Nephron progenitor cell (in vitro differentiated cells): ENCODE results near the gene CFAP299.

Experiments used
- DNase-seq: peaks from one replicate; pipeline ENCODE4 v3.0.0; 2021
- H3K27ac Mint-ChIP-seq: 2 replicates; pipeline ENCODE4 v1.8.0; 2021; ENCODE audit warnings: mild to moderate bottlenecking, moderate library complexity, mixed read lengths
- H3K27me3 Mint-ChIP-seq: 2 replicates; pipeline ENCODE4 v1.8.0; 2021; ENCODE audit warnings: mild to moderate bottlenecking, low read depth, mixed read lengths; ENCODE audit not compliant: poor library complexity
- H3K36me3 Mint-ChIP-seq: 2 replicates; pipeline ENCODE4 v1.8.0; 2021; ENCODE audit warnings: low read depth, mixed read lengths
- H3K4me1 Mint-ChIP-seq: 2 replicates; pipeline ENCODE4 v1.8.0; 2021; ENCODE audit warnings: mixed read lengths
- H3K4me3 Mint-ChIP-seq: 2 replicates; pipeline ENCODE4 v1.8.0; 2021; ENCODE audit warnings: mild to moderate bottlenecking, moderate library complexity, mixed read lengths
- H3K9me3 Mint-ChIP-seq: 2 replicates; pipeline ENCODE4 v1.8.0; 2021; ENCODE audit warnings: mild to moderate bottlenecking, moderate library complexity, mixed read lengths
- TF ChIP-seq, protein P1 (sequence below): fragments of 200-600 bp; sonication (generic); IDR thresholded peaks from 2 replicates; pipeline ENCODE4 v1.5.0; 2021; ENCODE audit warnings: antibody characterized with exemption

The CFAP299 gene

DNA sequence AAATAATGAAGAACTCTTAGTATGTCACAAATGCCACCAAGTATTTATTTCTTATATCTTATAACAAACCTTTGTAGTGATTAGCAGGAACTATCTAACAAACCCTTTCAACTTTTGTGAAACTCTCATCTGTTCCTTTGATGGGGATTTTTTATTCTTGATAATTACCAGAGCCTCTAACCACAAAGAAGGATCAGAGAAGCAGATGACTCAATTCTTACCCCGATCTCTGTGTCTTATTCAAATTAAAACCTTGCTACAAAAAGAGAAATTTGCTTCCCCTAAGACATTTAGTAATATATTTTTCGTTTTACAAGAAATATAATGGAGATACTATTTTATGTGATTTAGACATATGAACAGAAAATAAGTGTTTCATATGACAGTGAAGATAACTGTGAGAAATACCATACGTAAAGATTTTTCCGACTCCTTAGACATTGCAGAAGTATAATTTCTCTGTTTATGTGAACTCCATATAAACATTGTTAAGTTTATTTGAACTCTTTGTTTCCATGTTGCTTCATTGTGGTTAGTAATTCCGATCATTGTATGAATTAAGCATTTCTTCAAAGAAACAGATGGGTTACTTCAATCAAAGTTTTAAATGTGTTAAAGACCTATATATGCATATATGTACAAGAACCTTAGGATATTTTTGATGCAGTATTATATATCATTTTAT lies 205.4 kb downstream of the CFAP299 start:
- TF ChIP-seq, protein P1, sequence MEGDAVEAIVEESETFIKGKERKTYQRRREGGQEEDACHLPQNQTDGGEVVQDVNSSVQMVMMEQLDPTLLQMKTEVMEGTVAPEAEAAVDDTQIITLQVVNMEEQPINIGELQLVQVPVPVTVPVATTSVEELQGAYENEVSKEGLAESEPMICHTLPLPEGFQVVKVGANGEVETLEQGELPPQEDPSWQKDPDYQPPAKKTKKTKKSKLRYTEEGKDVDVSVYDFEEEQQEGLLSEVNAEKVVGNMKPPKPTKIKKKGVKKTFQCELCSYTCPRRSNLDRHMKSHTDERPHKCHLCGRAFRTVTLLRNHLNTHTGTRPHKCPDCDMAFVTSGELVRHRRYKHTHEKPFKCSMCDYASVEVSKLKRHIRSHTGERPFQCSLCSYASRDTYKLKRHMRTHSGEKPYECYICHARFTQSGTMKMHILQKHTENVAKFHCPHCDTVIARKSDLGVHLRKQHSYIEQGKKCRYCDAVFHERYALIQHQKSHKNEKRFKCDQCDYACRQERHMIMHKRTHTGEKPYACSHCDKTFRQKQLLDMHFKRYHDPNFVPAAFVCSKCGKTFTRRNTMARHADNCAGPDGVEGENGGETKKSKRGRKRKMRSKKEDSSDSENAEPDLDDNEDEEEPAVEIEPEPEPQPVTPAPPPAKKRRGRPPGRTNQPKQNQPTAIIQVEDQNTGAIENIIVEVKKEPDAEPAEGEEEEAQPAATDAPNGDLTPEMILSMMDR, result no peak
- H3K27ac Mint-ChIP-seq, result no peak overlapping the region
- H3K4me1 Mint-ChIP-seq, result peaks cover 36% of the 10 kb centered on the region
- DNase-seq, result no peak
- no peaks in the 10 kb centered on the region for H3K9me3 Mint-ChIP-seq
- H3K27me3 Mint-ChIP-seq, result no peaks in the 10 kb centered on the region
- no peaks in the 10 kb centered on the region for H3K36me3 Mint-ChIP-seq
- H3K4me3 Mint-ChIP-seq, result no peak overlapping the region

DNA sequence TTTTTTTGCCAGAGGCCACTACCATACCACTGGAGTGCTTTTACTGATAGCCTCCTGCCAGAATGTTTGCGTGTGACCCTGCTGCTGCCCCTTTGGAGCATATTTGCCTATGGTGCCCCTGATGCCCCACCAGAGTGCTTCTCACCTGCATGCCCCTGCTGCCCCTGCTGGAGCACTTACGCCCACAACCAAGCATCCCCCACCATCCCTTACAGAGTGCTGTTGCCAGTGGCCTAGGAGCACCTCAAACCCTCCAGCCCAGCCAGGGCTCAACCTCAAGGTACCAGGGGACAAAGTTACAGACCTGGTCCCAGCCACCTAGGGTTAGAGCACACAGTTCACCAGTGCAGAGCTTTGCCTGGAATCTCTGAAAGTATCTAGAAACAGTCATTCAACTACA lies 207.2 kb downstream of the CFAP299 start:
- Mint-ChIP-seq H3K9me3 (no peaks in the 10 kb centered on the region), H3K36me3 (no peaks in the 10 kb centered on the region)
- TF ChIP-seq, protein P1, result no peak

DNA sequence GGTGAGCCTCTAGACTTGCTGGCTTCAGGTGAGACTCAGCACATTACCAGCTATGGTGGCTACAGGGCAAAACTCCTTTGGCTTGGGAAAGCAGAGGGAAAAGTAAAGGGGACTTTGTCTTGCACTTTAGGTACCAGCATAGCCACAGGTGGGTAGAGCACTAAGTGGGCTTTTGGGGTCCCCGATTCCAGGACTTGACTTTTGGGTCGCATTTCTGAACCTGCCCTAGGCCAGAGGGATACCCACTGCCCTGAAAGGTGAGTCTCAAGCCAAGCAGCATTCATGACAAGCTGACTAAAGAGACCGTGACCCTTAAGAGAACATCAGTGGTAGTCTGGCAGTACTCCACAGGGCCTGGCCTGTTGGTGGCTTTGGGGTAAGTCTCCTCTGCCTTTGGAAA lies 224.8 kb downstream of the CFAP299 start:
- Mint-ChIP-seq H3K27ac (no peak overlapping the region), H3K36me3 (no peaks in the 10 kb centered on the region), H3K4me1 (no peaks in the 10 kb centered on the region), H3K9me3 (peaks cover 18% of the 10 kb centered on the region), H3K27me3 (peaks cover 5% of the 10 kb centered on the region), H3K4me3 (no peak overlapping the region)
- TF ChIP-seq, protein P1, result no peak
- no peak for DNase-seq

More for the DNA sequence above, 207.2 kb downstream of the CFAP299 start:
- Mint-ChIP-seq H3K4me3 (no peak overlapping the region), H3K27me3 (no peaks in the 10 kb centered on the region), H3K27ac (no peak overlapping the region), H3K4me1 (peaks cover 53% of the 10 kb centered on the region)
- DNase-seq, result no peak

DNA sequence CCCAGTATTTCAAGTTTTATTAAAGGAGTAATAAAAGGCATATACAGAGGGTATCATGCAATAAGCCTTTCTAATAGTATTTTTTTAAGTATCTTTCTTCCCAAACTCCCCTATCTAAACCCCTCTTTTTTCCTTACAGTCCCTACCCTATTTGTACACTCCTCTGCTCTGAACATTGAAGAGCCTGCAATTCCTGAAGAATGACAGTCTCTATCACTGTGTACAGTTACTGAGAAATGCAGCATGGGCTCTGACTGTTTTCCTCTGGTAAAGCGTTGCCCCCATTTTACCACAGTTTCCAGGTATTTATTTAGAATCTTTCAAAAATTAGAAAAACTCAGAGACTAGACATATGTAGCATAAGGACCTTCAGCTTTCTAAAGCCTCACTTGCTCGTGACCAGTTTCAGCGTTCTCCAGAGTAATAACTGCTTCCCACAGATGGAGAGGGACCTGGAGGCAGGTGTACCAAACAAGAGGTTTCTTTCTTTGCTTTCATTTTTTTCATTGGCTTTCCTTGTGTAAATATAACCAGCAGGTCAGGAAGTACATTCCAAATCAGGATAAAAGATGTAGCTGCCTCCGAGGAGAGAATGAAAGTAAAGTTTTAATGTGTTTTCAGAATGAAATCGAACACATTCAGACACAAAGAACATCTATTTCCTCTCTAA lies 230.8 kb downstream of the CFAP299 start:
- Mint-ChIP-seq H3K9me3 (peaks cover 12% of the 10 kb centered on the region), H3K27ac (no peak overlapping the region)
- TF ChIP-seq, protein P1, result no peak

DNA sequence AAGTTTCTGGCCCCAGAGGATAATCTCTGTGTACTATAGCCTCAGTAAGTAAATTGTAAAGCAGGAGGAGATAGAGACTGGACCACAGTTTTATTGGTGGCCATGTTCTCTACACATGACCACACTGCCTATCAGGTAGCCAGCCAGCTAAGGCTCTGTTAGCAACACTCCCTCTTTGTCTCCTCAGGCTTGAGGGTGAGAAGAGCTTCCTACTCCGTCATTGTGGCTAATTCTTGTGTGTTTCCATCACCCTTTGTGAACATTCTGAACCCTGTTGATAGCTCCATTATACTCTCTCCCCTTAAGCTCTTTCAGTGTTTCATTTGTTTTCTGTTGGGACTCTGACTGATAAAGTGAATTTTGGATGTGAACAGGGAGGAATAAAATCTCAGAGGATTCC lies 233.4 kb downstream of the CFAP299 start:
- Mint-ChIP-seq H3K27me3 (no peaks in the 10 kb centered on the region), H3K9me3 (peaks cover 13% of the 10 kb centered on the region), H3K4me1 (no peaks in the 10 kb centered on the region), H3K27ac (no peak overlapping the region), H3K36me3 (peaks cover 5% of the 10 kb centered on the region), H3K4me3 (no peak overlapping the region)
- DNase-seq, result no peak
- TF ChIP-seq, protein P1, result no peak

More for the DNA sequence above, 230.8 kb downstream of the CFAP299 start:
- no peaks in the 10 kb centered on the region for H3K4me1 Mint-ChIP-seq
- H3K4me3 Mint-ChIP-seq, result no peak overlapping the region
- no peak for DNase-seq
- H3K36me3 Mint-ChIP-seq, result no peaks in the 10 kb centered on the region
- H3K27me3 Mint-ChIP-seq, result no peaks in the 10 kb centered on the region
